Hepatocyte (in vitro differentiated cells): ENCODE data around the gene ALAD. TPM values are rescaled to one million over a fixed set of nuclear protein-coding genes. Genes with fewer than 3 reads are reported as not detected.

ENCODE experiments used
- DNase-seq: peaks from one replicate; pipeline ENCODE4 v3.0.0-alpha.2; 2016; ENCODE audit warnings: low spot score
- H2AFZ ChIP-seq: fragments of 200-600 bp; sonication (generic); 2 replicates; pipeline ENCODE4 v1.6.0; 2016; ENCODE audit warnings: antibody characterized with exemption, mild to moderate bottlenecking
- H3K27ac ChIP-seq: fragments of 200-600 bp; sonication (generic); 2 replicates; pipeline ENCODE4 v1.5.1; 2016; ENCODE audit warnings: mild to moderate bottlenecking
- H3K27me3 ChIP-seq: fragments of 200-600 bp; sonication (generic); 2 replicates; pipeline ENCODE4 v1.6.1; 2016
- H3K36me3 ChIP-seq: fragments of 200-600 bp; sonication (generic); replicated peaks from 2 replicates; pipeline ENCODE4 v1.5.1; 2016; ENCODE audit warnings: low read depth; ENCODE audit not compliant: insufficient read depth
- H3K4me1 ChIP-seq: fragments of 200-600 bp; sonication (generic); 2 replicates; pipeline ENCODE4 v1.5.1; 2016; ENCODE audit warnings: mild to moderate bottlenecking, moderate library complexity; ENCODE audit not compliant: insufficient read depth
- H3K4me2 ChIP-seq: fragments of 200-600 bp; sonication (generic); 2 replicates; pipeline ENCODE4 v1.6.0; 2016
- H3K4me3 ChIP-seq: fragments of 200-600 bp; sonication (generic); 2 replicates; pipeline ENCODE4 v1.5.1; 2016; ENCODE audit warnings: mild to moderate bottlenecking
- H3K79me2 ChIP-seq: fragments of 200-600 bp; sonication (generic); 2 replicates; pipeline ENCODE4 v1.6.0; 2017; ENCODE audit warnings: mild to moderate bottlenecking
- H3K9me2 ChIP-seq: fragments of 200-600 bp; sonication (generic); replicated peaks from 2 replicates; pipeline ENCODE4 v1.6.0; 2017; ENCODE audit warnings: mild to moderate bottlenecking; ENCODE audit not compliant: insufficient read depth
- H3K9me3 ChIP-seq: fragments of 200-600 bp; sonication (generic); 2 replicates; pipeline ENCODE4 v1.5.1; 2016; ENCODE audit warnings: low read depth, mild to moderate bottlenecking
- H4K20me1 ChIP-seq: fragments of 200-600 bp; sonication (generic); 2 replicates; pipeline ENCODE4 v1.6.0; 2016; ENCODE audit warnings: mild to moderate bottlenecking; ENCODE audit not compliant: insufficient read depth, poor library complexity, severe bottlenecking
- EZH2 ChIP-seq: fragments of 200-600 bp; sonication (generic); IDR thresholded peaks from 2 replicates; pipeline ENCODE4 v1.6.1; 2016; ENCODE audit warnings: antibody characterized with exemption, mild to moderate bottlenecking, borderline replicate concordance
- EZH2phosphoT487 ChIP-seq: fragments of 200-600 bp; sonication (generic); IDR thresholded peaks from one replicate; pipeline ENCODE4 v1.6.1; 2018; ENCODE audit warnings: antibody characterized with exemption, mild to moderate bottlenecking, low read depth, moderate library complexity; ENCODE audit not compliant: unreplicated experiment, severe bottlenecking
- WGBS: methylation state at CpG from one replicate; pipeline ENCODE4 v1.1.6; 2016; ENCODE audit warnings: low lambda C conversion rate; ENCODE audit errors: missing lambda C conversion rate; 5-methylcytosine and 5-hydroxymethylcytosine counted together
- polyA plus RNA-seq: library from polyadenylated mRNA; unstranded; fragments of >200 nt; fragmentation: Nextera tagmentation; extraction: Ambion mirVana; gene quantifications from 2 replicates; pipeline ENCODE4 v1.2.1, GENCODE V29; 2016
- total RNA-seq: library from RNA; depleted of rRNA; stranded (reverse); fragments of >200 nt; gene quantifications from 2 replicates; pipeline ENCODE4 v1.2.3, GENCODE V29; 2014
- TF ChIP-seq, protein P1 (sequence below): fragments of 200-600 bp; sonication (generic); IDR thresholded peaks from 2 replicates; pipeline ENCODE4 v1.5.1; 2016; ENCODE audit warnings: antibody characterized with exemption, mild to moderate bottlenecking; ENCODE audit not compliant: poor library complexity

Gene ALAD
- total and polyA plus RNA-seq, 2 experiments from 2014 or later = 27.8 to 43.8 TPM

DNA sequence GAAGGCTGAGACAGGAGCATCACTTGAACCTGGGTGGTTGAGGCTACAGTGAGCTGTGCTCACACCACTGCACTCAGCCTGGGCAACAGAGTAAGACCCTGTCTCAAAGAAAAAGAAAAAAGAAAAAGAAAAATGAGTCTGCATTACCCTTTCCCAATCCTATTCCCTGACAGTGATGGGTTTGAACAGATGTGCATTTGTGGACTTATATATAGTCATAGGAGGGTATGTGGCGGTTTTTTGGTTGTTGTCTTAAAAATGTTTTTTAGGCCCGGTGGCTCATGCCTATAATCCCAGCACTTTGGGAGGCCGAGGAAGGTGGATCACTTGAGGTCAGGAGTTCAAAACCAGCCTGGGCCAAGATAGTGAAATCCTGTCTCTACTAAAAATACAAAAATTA lies 37.7 kb downstream of the ALAD start:
- DNase-seq = no peak
- TF ChIP-seq, protein P1, sequence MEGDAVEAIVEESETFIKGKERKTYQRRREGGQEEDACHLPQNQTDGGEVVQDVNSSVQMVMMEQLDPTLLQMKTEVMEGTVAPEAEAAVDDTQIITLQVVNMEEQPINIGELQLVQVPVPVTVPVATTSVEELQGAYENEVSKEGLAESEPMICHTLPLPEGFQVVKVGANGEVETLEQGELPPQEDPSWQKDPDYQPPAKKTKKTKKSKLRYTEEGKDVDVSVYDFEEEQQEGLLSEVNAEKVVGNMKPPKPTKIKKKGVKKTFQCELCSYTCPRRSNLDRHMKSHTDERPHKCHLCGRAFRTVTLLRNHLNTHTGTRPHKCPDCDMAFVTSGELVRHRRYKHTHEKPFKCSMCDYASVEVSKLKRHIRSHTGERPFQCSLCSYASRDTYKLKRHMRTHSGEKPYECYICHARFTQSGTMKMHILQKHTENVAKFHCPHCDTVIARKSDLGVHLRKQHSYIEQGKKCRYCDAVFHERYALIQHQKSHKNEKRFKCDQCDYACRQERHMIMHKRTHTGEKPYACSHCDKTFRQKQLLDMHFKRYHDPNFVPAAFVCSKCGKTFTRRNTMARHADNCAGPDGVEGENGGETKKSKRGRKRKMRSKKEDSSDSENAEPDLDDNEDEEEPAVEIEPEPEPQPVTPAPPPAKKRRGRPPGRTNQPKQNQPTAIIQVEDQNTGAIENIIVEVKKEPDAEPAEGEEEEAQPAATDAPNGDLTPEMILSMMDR = no peak
- no peak for TF ChIP-seq EZH2
- no peak for TF ChIP-seq EZH2phosphoT487
- H4K20me1 ChIP-seq = no peaks in the 10 kb centered on the region
- H3K36me3 ChIP-seq = no peaks in the 10 kb centered on the region
- WGBS = 90% methylated on average over 3 of the region's 3 CpGs
- no peak overlapping the region for H3K4me3 ChIP-seq
- H3K27ac ChIP-seq = no peak overlapping the region
- no peaks in the 10 kb centered on the region for H3K9me3 ChIP-seq
- H3K4me2 ChIP-seq = no peak overlapping the region
- no peaks in the 10 kb centered on the region for H3K27me3 ChIP-seq
- no peaks in the 10 kb centered on the region for H3K79me2 ChIP-seq
- no peak overlapping the region for H2AFZ ChIP-seq
- H3K9me2 ChIP-seq = no peaks in the 10 kb centered on the region
- H3K4me1 ChIP-seq = peaks cover 6% of the 10 kb centered on the region

DNA sequence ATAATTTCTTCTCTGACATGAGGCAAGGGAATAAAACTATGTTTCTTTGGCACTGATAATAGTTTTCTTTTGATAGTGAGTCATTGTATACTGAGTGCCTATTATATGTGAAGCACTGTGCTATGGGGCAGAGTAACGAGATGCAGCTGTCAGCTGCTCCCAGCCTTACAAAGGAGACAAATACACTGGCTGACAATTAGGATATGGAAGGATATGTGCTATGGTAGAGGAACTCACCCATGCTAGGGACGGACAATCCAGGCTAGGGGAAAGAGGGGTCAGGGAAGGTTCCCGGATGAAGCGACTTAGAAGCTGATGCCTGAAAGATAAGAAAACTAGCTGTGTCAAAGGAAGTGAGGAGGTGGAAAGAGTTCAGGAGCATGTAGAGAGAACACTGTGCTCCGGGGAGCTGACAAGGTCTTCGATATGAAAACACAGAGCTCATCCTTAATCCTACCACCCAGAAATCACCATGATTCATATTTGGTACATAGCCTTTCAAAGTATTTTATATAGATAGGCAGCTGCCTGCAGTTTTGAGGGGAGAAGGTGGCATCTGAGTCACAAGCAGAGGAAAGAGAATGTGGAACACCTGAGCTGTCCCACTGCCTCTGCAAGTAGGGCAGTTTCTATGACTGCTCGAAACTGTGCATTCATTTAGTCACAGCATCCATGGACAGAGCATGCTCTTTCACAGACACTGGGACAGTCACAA lies 39.6 kb downstream of the ALAD start:
- Histone ChIP-seq H3K79me2 (no peaks in the 10 kb centered on the region), H3K9me3 (no peaks in the 10 kb centered on the region), H4K20me1 (no peaks in the 10 kb centered on the region), H3K27me3 (no peaks in the 10 kb centered on the region), H3K4me2 (peak overlapping the region; percentile 33), H3K4me3 (no peak overlapping the region), H3K27ac (peak overlapping the region; percentile 2), H3K36me3 (no peaks in the 10 kb centered on the region), H3K4me1 (peaks cover 6% of the 10 kb centered on the region), H2AFZ (no peak overlapping the region), H3K9me2 (no peaks in the 10 kb centered on the region)
- WGBS = 56% methylated on average over 7 of the region's 7 CpGs
- no peak for DNase-seq
- no peak for TF ChIP-seq EZH2phosphoT487

DNA sequence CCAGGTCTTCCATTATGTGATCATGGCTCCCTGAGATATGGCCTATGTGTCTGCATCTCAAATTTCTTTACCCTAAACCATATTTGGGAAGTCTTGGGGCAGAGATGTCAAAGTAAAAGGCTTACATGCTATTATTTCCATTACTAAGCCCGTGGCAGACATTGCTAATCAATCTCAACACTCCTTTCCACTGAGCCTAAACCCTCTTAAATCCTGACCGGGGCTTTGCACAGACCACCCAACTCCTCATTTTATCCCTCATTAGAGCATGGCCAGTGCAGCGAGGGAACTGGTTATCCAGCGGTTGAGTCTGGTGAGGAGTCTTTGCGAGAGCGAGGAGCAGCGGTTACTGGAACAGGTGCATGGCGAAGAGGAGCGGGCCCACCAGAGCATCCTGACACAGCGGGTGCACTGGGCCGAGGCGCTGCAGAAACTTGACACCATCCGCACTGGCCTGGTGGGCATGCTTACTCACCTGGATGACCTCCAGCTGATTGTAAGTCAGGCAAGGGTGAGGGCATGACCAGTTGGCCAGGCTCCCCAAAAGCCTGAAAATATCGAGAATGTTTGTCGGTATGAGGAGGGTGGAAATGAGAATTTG lies 40.7 kb downstream of the ALAD start:
- WGBS = 92% methylated on average over 15 of the region's 15 CpGs
- no peak overlapping the region for H3K4me2 ChIP-seq

DNA sequence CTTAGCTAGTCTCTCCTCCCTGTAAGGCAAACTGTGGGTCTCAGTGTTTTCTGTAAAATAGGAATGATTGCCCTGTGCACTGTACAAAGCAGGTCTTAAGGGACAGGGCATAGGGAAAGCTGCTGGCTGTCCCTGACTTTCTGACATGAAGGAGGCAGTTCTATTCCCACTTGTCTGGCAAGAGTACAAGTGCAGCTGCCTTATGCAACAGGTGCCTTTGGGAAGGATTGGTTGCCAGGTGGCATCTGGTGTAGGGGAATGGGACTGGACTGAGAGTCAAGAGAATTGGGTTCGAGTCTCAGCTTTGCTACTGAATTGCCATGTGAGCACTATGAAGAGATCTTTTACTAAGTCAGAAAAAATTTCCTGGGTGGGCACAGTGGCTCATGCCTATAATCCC lies 41.7 kb downstream of the ALAD start:
- H3K4me3 ChIP-seq = no peak overlapping the region
- WGBS = 82% methylated on average over 1 of the region's 1 CpG
- no peaks in the 10 kb centered on the region for H3K36me3 ChIP-seq
- no peaks in the 10 kb centered on the region for H3K27me3 ChIP-seq
- H3K4me2 ChIP-seq = no peak overlapping the region
- H3K79me2 ChIP-seq = no peaks in the 10 kb centered on the region
- H3K9me2 ChIP-seq = no peaks in the 10 kb centered on the region
- DNase-seq = no peak
- no peaks in the 10 kb centered on the region for H4K20me1 ChIP-seq
- no peaks in the 10 kb centered on the region for H3K9me3 ChIP-seq
- H3K4me1 ChIP-seq = peaks cover 6% of the 10 kb centered on the region
- no peak overlapping the region for H2AFZ ChIP-seq
- no peak for TF ChIP-seq EZH2
- TF ChIP-seq, protein P1 = no peak
- TF ChIP-seq EZH2phosphoT487 = no peak
- no peak overlapping the region for H3K27ac ChIP-seq

More for the DNA sequence above, 40.7 kb downstream of the ALAD start:
- Histone ChIP-seq H3K27ac (no peak overlapping the region), H4K20me1 (no peaks in the 10 kb centered on the region), H3K4me1 (peaks cover 6% of the 10 kb centered on the region), H2AFZ (no peak overlapping the region), H3K9me3 (no peaks in the 10 kb centered on the region), H3K4me3 (no peak overlapping the region), H3K36me3 (no peaks in the 10 kb centered on the region), H3K79me2 (no peaks in the 10 kb centered on the region), H3K9me2 (no peaks in the 10 kb centered on the region), H3K27me3 (no peaks in the 10 kb centered on the region)
- TF ChIP-seq, protein P1 = no peak
- no peak for TF ChIP-seq EZH2phosphoT487
- no peak for TF ChIP-seq EZH2
- no peak for DNase-seq
